ENCODE measurements around the gene SPECC1. TPM values are rescaled to one million over a fixed set of nuclear protein-coding genes. Genes with fewer than 3 reads are reported as not detected.

Gene SPECC1
- total RNA-seq, 3 donors from 2014 or later, result 36.4 to 59.0 (median 51.8) TPM

DNA sequence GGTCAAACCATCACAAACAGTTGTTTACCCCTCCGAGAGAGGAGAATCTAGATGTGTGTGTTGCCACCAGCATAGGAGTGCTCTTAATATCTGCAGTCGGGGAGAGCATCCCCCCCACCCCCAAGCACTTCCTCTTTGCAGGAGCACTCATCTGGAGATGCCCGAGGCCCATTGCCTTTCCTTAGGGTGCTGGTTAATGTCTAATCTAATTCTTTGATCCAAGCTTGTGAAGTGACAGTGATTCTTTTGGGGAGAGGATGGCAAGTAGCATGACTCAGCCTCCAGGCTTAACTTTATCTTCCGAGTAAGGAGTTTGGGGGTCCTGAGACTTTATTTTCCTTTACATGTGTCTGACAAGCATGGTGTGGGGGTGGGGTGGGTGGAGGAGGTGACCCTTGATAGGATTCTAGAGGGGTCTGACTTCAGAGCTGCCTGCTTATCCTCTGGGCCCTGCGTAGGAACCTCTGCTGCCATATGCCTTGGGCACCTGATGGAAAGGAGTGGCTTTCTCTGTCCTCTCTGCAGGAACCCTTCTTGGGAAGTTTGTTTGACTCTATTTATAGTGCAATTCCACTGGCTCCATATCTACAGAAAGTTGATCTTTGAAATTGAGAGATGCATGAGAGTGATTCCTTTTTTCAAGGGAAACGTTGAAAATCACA is 207.1 kb downstream of the SPECC1 start:
- Histone ChIP-seq H3K27ac (no peak overlapping the region), H3K4me1 (no peaks in the 10 kb centered on the region), H3K27me3 (no peaks in the 10 kb centered on the region), H3K9me3 (no peaks in the 10 kb centered on the region), H3K4me3 (no peak overlapping the region), H3K36me3 (no peaks in the 10 kb centered on the region)
- intact Hi-C loops (cut with DNase I; ENCODE audit: low total_unique reads), result no loop called here
- TF ChIP-seq POLR2AphosphoS5 (IDR thresholded peaks at IDR 0.05) (no peak), POLR2A (IDR thresholded peaks at IDR 0.05) (no peak)
- TF ChIP-seq, protein P1, sequence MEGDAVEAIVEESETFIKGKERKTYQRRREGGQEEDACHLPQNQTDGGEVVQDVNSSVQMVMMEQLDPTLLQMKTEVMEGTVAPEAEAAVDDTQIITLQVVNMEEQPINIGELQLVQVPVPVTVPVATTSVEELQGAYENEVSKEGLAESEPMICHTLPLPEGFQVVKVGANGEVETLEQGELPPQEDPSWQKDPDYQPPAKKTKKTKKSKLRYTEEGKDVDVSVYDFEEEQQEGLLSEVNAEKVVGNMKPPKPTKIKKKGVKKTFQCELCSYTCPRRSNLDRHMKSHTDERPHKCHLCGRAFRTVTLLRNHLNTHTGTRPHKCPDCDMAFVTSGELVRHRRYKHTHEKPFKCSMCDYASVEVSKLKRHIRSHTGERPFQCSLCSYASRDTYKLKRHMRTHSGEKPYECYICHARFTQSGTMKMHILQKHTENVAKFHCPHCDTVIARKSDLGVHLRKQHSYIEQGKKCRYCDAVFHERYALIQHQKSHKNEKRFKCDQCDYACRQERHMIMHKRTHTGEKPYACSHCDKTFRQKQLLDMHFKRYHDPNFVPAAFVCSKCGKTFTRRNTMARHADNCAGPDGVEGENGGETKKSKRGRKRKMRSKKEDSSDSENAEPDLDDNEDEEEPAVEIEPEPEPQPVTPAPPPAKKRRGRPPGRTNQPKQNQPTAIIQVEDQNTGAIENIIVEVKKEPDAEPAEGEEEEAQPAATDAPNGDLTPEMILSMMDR (IDR thresholded peaks at IDR 0.05), result no peak
- DNase-seq (ENCODE audit: low spot score in 2 of 2), result no peak

DNA sequence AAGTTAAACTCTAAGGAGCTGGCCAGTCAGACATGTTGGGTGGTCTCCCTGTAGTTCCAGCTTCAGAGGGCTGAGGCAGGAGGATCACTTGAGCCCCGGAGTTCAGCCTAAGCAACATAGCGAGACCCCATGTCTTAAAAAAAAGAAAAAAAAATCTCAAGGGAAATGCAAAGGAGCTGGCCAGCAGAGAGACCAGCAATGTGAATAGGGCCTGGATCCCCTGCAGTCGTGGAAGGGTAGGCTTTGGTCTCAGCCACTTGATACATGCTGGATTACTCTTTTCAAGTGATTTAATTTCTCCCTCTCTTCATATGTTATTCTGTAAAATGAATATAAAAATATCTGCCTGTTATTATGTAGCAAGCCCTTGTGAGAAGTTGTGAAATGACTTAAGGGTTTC is 207.7 kb downstream of the SPECC1 start:
- H3K4me1 ChIP-seq, result no peaks in the 10 kb centered on the region
- no peak for DNase-seq (ENCODE audit: low spot score in 2 of 2)
- no peak overlapping the region for H3K4me3 ChIP-seq
- H3K36me3 ChIP-seq, result no peaks in the 10 kb centered on the region
- H3K27ac ChIP-seq, result no peak overlapping the region
- no peaks in the 10 kb centered on the region for H3K27me3 ChIP-seq
- no peaks in the 10 kb centered on the region for H3K9me3 ChIP-seq
- intact Hi-C loops (cut with DNase I; ENCODE audit: low total_unique reads), result no loop called here
- no peak for TF ChIP-seq POLR2A (IDR thresholded peaks at IDR 0.05)

GRCh38 chr17:20217677-20218076 is 208.5 kb downstream of the SPECC1 start:
- H3K36me3 ChIP-seq, result no peaks in the 10 kb centered on the region
- no peaks in the 10 kb centered on the region for H3K9me3 ChIP-seq
- no peaks in the 10 kb centered on the region for H3K27me3 ChIP-seq
- intact Hi-C loops (cut with DNase I; ENCODE audit: low total_unique reads), result no loop called here
- H3K4me3 ChIP-seq, result no peak overlapping the region
- H3K4me1 ChIP-seq, result no peaks in the 10 kb centered on the region
- DNase-seq (ENCODE audit: low spot score in 2 of 2), result no peak
- TF ChIP-seq POLR2A (IDR thresholded peaks at IDR 0.05), result no peak
- TF ChIP-seq, protein P1 (IDR thresholded peaks at IDR 0.05), result no peak
- H3K27ac ChIP-seq, result no peak overlapping the region

GRCh38 chr17:20218272-20218671 is 209.1 kb downstream of the SPECC1 start:
- DNase-seq (ENCODE audit: low spot score in 2 of 2), result no peak
- Histone ChIP-seq H3K27ac (no peak overlapping the region), H3K9me3 (no peaks in the 10 kb centered on the region), H3K27me3 (no peaks in the 10 kb centered on the region), H3K36me3 (no peaks in the 10 kb centered on the region), H3K4me1 (no peaks in the 10 kb centered on the region), H3K4me3 (no peak overlapping the region)
- intact Hi-C loops (cut with DNase I; ENCODE audit: low total_unique reads), result no loop called here
- TF ChIP-seq, protein P1 (IDR thresholded peaks at IDR 0.05), result no peak
- no peak for TF ChIP-seq POLR2A (IDR thresholded peaks at IDR 0.05)
- no peak for TF ChIP-seq POLR2AphosphoS5 (IDR thresholded peaks at IDR 0.05)

DNA sequence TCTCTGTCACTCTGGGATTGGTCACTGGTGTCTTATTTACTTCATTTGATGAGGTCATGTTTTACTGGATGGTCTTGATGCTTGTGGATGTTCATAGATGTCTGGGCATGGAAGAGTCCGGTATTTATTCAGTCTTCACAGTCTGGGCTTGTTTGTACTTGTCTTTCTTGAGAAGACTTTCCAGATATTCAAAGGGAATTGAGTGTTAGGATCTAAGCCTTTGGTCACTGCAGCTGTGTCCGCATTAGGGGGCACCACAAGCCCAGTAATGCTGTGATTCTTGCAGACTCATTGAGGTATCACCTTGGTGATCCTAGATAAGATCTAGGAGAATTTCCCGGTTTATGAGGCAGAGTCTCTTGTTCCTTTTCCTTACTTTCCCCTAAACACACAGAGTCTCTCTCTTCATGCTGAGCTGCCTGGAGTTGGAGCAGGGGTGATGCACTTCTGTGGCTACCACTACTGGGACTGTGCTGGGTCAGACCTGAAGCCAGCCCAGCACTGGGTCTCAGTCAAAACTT is 214.7 kb downstream of the SPECC1 start:
- intact Hi-C loops (cut with DNase I; ENCODE audit: low total_unique reads), result no loop called here
- Histone ChIP-seq H3K4me3 (no peak overlapping the region), H3K27me3 (no peaks in the 10 kb centered on the region), H3K27ac (no peak overlapping the region), H3K4me1 (no peaks in the 10 kb centered on the region), H3K36me3 (no peaks in the 10 kb centered on the region), H3K9me3 (no peaks in the 10 kb centered on the region)
- no peak for DNase-seq (ENCODE audit: low spot score in 2 of 2)
- TF ChIP-seq POLR2AphosphoS5 (IDR thresholded peaks at IDR 0.05) (no peak), POLR2A (IDR thresholded peaks at IDR 0.05) (no peak)
- TF ChIP-seq, protein P1 (IDR thresholded peaks at IDR 0.05), result no peak

Data from breast epithelium (tissue), 4 donors.